HG03039 (cell line): ENCODE measurements around the gene PALD1.
"Not testable (repeated sequence)": the region's sequence is repeated elsewhere in the genome, so short reads cannot be mapped to it uniquely, and the experiment has no call there.

ENCODE experiments used
- ATAC-seq: cut with Tn5 transposase; IDR thresholded peaks from one replicate; pipeline ENCODE4 v1.9.1; 2021; ENCODE audit warnings: mild to moderate bottlenecking, moderate library complexity; ENCODE audit not compliant: unreplicated experiment

PALD1 gene

DNA sequence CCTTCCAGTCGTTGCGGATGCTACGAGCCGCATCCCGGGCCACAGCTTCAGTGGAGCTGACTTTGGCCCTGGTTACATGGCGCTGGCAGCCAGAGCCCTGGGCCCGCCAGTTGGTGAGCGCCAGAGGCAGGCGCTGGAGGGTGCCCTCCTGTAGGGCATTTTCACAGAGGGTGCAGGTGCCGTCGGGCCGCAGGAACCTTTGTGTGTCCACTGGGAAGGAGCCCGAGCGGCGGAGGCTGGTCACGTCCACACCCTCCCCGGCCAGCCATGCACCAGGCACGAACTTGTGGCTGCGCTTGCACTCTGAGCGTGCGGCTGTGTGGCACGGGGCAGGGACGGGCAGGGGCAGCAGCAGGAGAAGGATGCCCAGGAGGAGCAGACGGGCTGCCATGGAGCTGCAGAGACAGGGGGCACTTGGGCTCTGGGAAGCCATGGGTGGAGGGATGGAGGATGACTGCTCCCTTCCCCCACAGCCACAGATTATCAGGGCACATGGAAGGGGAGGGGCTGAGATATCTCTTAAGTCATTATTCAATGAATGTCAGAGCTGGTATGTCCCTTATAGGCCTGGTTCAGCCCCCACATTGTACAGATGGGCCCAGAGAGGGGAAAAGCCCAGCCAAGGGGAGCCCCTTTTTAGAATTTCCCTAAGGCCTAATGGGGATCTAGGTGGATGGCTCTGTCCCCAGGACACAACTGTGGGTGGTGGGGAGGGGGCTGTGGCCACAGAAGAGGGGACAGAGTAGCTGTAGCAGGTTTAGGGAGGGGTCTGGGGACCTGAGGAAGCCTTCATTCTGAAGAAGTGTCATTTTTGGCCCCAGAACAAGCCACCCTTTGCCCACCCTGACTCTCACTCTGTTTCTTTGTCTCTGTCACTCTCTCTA, 122.2 kb downstream of the PALD1 start:
- no peak for ATAC-seq

DNA sequence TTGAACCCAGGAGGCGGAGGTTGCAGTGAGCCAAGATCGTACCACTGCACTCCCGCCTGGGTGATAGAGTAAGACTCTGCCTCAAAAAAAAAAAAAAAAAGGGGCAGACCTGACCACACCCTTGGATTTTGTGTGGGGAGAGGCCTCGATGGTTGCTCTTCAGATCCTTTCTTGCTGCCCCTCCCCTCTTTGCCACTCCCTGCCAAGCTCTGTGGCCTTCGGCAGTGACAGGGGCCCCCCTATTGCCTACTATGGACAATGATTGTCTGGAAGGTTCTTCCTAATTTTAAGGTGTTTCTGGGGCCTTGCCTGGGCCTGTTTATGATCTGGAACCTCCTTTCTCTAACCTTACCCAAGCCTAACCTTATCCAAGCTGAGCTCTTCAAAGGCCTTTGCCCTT, 123.2 kb downstream of the PALD1 start:
- no peak for ATAC-seq

DNA sequence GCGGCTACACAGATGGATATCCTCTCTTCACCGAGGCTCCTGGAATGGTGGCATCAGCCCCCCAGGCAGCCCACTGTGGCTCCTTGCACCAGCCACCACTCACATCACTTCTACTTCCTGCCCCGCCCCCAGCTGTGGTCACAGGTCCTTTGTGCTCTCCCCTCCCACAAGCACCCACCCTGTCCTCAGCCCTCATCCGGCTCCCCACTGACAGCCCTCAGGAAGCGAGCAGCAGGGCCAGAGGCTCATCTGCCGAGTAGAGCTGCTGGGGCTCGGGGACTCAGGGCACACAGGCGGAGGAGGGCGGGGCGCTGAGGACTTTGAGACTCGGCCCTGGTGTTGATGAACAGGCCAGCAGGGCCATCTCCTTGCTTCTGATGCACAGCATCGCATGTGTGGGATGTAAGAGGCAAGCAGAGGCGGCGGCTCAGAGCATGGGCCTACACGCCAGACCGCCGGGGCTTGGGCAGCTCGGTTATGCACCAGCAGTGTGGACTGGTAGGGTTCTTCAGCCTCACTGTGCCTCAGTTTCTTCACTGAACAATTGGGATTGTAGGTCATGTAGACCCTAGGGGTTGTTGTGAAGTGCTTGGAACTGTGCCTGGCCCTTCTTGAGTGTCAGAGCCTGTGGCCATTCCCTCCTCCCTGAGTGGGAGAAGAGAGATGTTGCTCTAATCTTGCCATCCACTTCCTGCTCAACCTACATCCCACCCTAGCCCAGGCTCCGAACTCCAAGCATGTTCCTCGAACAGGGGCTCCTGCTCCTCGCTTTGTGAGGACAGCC, 124.3 kb downstream of the PALD1 start, which contains the start of gene PRF1:
TSS of gene PRF1 (minus strand) at position 77 of the 784 bp plus-strand sequence. CDS start 1,839 bp downstream, outside the sequence.
- no peak for ATAC-seq

DNA sequence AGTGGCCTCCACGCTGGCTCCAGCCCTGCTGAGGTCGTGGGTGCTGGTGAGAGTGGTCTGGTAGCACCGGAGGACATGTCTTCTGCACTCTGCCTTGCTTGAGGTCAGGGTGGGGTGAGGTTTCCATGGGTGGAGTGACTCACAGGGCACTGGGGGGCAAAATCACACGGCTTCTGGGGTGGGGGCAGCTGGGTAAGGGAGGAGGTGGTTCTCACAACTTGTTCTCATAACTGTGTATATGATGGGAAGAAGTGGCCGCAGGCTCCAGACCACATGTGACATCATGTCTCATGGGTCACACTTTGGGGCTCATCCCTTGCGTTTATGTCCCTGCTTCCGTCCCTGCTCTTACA, 124.9 kb downstream of the PALD1 start:
- no peak for ATAC-seq

DNA sequence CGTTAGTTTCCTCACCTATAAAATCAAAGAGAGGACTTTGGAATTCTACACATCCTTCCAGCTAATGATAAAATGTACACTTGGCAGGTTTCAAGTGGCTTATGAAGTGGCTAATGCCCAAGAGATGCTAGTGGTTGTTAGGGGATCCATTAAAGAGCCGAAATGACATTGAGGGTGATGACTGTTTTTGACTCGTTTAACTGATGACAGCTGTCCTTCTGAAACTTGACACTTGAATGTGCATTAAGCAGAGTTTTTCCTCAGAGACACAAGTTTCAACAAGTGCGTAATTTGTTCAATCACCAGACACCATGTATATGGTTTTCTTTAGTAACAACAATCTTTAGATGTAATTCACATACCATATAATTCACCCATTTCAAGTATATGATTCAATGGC, 125.5 kb downstream of the PALD1 start:
- ATAC-seq = no peak

DNA sequence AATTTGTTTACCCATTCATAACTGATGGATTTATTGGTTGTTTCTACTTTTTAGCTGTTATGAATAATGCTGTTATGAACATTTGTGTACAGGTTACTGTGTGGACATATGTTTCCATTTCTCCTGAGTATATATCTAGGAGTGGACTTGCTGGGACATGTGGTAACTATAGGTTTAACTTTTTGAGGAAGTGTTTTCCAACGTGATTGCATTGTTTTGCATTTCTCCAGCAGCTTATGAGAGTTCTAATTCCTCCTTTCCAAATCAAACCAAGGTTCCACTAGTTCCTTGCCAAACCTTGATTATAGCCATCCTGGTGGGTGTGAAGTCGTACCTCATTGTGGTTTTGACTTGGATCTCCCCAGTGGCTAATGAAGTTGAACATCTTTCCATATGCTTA, 126.6 kb downstream of the PALD1 start:
- ATAC-seq = no peak

DNA sequence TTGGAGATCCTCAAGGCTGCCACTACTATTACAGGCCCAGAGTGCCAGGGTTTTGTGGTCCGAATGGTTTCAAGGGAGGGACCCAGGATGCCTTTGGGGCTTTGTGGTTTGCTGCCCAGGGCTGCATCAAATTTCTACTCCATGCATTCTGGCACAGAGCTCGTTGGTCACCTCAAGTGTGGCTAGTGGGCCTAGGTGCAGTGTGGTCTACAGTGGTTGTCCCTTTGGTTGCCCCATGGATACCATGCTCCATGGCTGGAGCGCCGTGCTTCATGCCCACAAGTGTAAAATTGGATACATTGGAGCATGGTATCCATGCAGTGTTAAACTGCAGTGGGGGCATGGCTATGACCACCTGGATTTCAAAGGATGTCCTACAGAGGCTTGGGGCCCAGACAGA, 129.4 kb downstream of the PALD1 start:
- no peak for ATAC-seq

DNA sequence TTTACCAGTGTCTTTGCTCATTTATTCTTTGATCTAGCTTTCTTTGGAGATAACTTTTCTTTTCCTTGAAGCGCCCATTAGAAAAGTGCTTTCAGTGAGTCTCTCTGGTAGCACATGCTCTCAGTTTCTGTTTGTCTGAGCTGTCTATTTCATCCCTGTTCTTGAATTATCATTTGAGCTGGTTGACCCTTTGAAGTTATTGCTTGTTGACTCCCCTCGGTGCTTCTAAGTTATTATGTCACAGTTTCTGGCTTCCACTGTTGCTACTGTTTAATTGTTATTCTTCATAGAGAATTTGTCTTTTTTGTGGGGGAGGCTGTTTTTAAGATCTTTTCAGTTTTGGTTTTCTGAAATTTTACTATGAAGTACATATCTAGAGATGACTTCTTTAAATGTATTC, 135.4 kb downstream of the PALD1 start:
- no peak for ATAC-seq

DNA sequence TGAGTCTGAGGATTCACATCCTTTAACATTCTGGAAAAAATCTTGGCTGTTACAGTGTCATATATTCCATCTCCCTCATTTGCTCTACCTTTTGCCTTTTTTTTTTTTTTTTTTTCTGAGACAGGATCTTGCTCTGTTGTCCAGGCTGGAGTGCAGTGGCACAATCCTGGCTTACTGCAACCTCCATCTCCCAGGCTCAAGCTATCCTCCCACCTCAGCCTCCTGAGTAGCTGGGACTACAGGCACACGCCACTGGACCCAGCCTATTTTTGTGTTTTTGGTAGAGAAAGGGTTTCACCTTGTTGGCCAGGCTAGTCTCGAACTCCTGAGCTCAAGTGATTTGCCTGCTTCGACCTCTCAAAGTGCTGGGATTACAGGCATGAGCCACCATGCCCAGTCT, 135.8 kb downstream of the PALD1 start:
- ATAC-seq = not testable (repeated sequence)

DNA sequence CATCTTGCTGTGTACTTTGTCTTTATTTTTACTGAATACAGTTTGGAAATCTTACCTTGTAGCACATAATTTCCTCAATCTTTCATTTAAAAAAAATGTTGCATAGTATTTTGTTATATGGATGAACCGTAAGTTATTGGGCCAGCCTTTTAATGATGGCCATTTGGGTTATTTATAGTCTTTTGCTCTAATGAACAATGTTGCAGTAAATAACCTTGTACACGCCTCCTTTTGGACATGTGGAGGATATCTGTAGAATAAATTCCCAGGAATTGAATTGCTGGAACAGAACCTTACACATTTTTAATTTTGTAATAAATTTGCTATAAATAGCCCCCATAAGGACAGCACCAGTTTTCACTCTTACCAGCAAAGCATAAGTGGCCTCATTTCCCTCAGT, 136.6 kb downstream of the PALD1 start:
- ATAC-seq = no peak

DNA sequence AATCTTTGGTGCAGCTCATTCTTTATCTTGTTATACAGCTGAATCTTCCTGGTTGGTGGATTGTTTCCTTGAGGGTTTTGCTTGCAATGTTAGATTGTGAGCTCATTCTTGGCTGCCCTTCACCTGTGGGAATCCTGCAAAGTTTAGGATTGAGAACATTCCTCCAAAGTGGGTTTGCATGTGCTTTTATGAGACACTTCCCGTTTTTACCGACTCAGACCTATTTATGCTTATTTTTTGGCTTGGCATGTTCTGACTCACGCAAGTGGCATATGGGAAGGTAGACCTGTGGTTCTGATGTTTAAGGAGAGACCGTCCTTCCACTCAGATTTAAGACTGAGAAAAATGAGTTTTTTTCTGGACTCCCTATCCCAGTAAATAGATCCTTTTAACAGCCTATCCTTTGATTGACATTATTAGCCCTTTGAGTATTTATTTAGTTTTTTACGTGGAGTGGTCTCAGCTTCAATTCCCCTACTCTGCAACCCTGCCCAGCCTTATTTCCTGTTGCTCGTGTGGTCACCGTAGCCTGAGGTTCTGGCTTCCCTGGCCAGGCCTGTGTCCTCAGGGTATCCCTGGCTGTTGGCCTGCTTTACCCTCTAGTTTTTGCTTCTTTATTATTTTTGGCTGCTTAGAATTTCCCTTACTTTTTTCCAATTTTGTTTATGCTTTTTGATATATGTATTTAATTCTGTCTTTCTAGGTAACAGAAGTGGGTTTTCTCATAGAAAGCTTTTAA, 137.4 kb downstream of the PALD1 start:
- ATAC-seq = no peak

DNA sequence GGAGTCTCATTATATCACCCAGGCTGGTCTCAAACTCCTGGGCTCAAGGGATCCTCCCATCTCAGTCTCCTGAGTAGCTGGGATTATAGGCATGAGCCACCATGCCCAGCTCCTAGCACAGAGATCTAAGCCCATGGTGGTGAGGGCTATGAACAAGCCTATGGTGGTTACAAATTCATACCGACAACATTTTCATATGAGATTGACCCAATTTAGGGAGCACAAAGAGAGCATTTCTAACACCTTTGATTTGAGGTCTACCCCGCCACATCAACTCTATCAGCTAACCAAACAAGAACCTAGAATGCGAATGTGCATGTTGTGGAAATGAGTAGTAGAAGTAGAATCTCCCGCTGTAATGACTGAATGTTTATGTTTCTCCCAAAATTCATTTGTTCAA, 138.2 kb downstream of the PALD1 start:
- no peak for ATAC-seq
